Neural cell (in vitro differentiated cells): ENCODE data around the gene MMP14. TPM values are rescaled to one million over a fixed set of nuclear protein-coding genes. Genes with fewer than 3 reads are reported as not detected.

Experiments used
- H2AFZ ChIP-seq: fragments of 200-600, 300-800 bp; sonication (generic), shearing (Covaris generic); 2 replicates; pipeline ENCODE4 v1.6.0; 2014; ENCODE audit warnings: low read depth, mild to moderate bottlenecking, antibody characterized with exemption, low read length, moderate library complexity
- H3F3A ChIP-seq: fragments of 200-600 bp; shearing (Covaris generic); 2 replicates; pipeline ENCODE4 v1.6.1; 2016; ENCODE audit warnings: mild to moderate bottlenecking, moderate library complexity, mixed read lengths, antibody characterized with exemption, low read length; ENCODE audit not compliant: insufficient read depth, poor library complexity, severe bottlenecking
- H3K27ac ChIP-seq: fragments of 200-600, 300-800 bp; sonication (generic), shearing (Covaris generic); 2 replicates; pipeline ENCODE4 v1.5.1; 2014; ENCODE audit warnings: mild to moderate bottlenecking, low read length, moderate library complexity
- H3K27me3 ChIP-seq: fragments of 300-800, 200-600 bp; sonication (generic), shearing (Covaris generic); 2 replicates; pipeline ENCODE4 v1.6.0; 2014; ENCODE audit warnings: mild to moderate bottlenecking, low read depth, low read length, moderate library complexity; ENCODE audit not compliant: insufficient read depth
- H3K36me3 ChIP-seq: fragments of 300-800, 200-600 bp; sonication (generic), shearing (Covaris generic); 2 replicates; pipeline ENCODE4 v1.5.1; 2014; ENCODE audit warnings: mild to moderate bottlenecking, antibody characterized with exemption, low read length, moderate library complexity; ENCODE audit not compliant: insufficient read depth
- H3K4me2 ChIP-seq: fragments of 300-800, 200-600 bp; sonication (generic), shearing (Covaris generic); 2 replicates; pipeline ENCODE4 v1.6.0; 2014; ENCODE audit warnings: mild to moderate bottlenecking, low read length
- H3K4me3 ChIP-seq: fragments of 300-800, 200-600 bp; sonication (generic), shearing (Covaris generic); 2 replicates; pipeline ENCODE4 v1.5.1; 2014; ENCODE audit warnings: mild to moderate bottlenecking, low read length, moderate library complexity
- H3K79me2 ChIP-seq: fragments of 200-600 bp; shearing (Covaris generic); replicated peaks from 2 replicates; pipeline ENCODE4 v1.6.0; 2014; ENCODE audit warnings: mild to moderate bottlenecking, low read length, moderate library complexity; ENCODE audit not compliant: insufficient read depth
- H3K9ac ChIP-seq: fragments of 300-800, 200-600 bp; sonication (generic), shearing (Covaris generic); 2 replicates; pipeline ENCODE4 v1.6.1; 2016; ENCODE audit warnings: mild to moderate bottlenecking, low read length, mixed read lengths
- H3K9me2 ChIP-seq: fragments of 200-600 bp; shearing (Covaris generic); 2 replicates; pipeline ENCODE4 v1.6.1; 2016; ENCODE audit warnings: mild to moderate bottlenecking, low read length, mixed read lengths; ENCODE audit not compliant: insufficient read depth
- H3K9me3 ChIP-seq: fragments of 200-600, 300-800 bp; sonication (generic), shearing (Covaris generic); 2 replicates; pipeline ENCODE4 v1.6.1; 2016; ENCODE audit warnings: mild to moderate bottlenecking, mixed run types, low read length, moderate library complexity, mixed read lengths
- H4K20me1 ChIP-seq: fragments of 200-600 bp; shearing (Covaris generic); 2 replicates; pipeline ENCODE4 v1.6.1; 2016; ENCODE audit warnings: mild to moderate bottlenecking, mixed run types; ENCODE audit not compliant: insufficient read depth
- CTCF ChIP-seq: fragments of 450-650 bp; IDR thresholded peaks from 2 replicates; pipeline ENCODE4 v1.5.1; 2014; ENCODE audit warnings: antibody characterized with exemption, mild to moderate bottlenecking, moderate library complexity; ENCODE audit not compliant: poor library complexity, severe bottlenecking
- EP300 ChIP-seq: fragments of 450-650 bp; conservative IDR thresholded peaks from 2 replicates; pipeline ENCODE4 v1.6.1; 2014; ENCODE audit warnings: antibody characterized with exemption, mild to moderate bottlenecking, moderate library complexity; ENCODE audit not compliant: poor library complexity, severe bottlenecking
- EZH2 ChIP-seq: fragments of 200-600, 300-800 bp; shearing (Covaris generic), sonication (generic); IDR thresholded peaks from 2 replicates; pipeline ENCODE4 v1.6.1; 2014; ENCODE audit warnings: antibody characterized with exemption, low read length, borderline replicate concordance, mild to moderate bottlenecking; ENCODE audit not compliant: insufficient read depth, poor library complexity, severe bottlenecking
- MXI1 ChIP-seq: fragments of 450-650 bp; conservative IDR thresholded peaks from 2 replicates; pipeline ENCODE4 v1.6.1; 2014; ENCODE audit warnings: antibody characterized with exemption, mild to moderate bottlenecking; ENCODE audit not compliant: poor library complexity, severe bottlenecking
- REST ChIP-seq: IDR thresholded peaks from 2 replicates; pipeline ENCODE4 v1.6.1; 2012; ENCODE audit warnings: borderline replicate concordance
- SMC3 ChIP-seq: fragments of 450-650 bp; conservative IDR thresholded peaks from 2 replicates; pipeline ENCODE4 v1.6.1; 2014; ENCODE audit warnings: antibody characterized with exemption, mild to moderate bottlenecking, moderate library complexity; ENCODE audit not compliant: poor library complexity
- polyA plus RNA-seq: library from polyadenylated mRNA; depleted of rRNA; stranded (reverse); fragments of >200 nt; gene quantifications from 2 replicates; pipeline ENCODE4 v1.2.3, GENCODE V29; 2014

MMP14 gene
- polyA plus RNA-seq, 1 donor from 2014 or later, result 1.5 TPM

- H3K4me3 ChIP-seq, result peak overlapping the region; percentile 67
- no peaks in the 10 kb centered on the region for H3K9me3 ChIP-seq
- H3K79me2 ChIP-seq, result no peaks in the 10 kb centered on the region
- peak overlapping the region; percentile 32 for H3K9ac ChIP-seq
- H4K20me1 ChIP-seq, result no peaks in the 10 kb centered on the region
- H3K4me2 ChIP-seq, result no peak overlapping the region
- TF ChIP-seq CTCF (peak; percentile 58), EZH2 (no peak), EP300 (no peak), SMC3 (peak; percentile 14), MXI1 (no peak), REST (no peak)
- H3F3A ChIP-seq, result no peaks in the 10 kb centered on the region
- H3K36me3 ChIP-seq, result no peaks in the 10 kb centered on the region
- no peak overlapping the region for H3K27ac ChIP-seq
- H3K9me2 ChIP-seq, result no peaks in the 10 kb centered on the region
- no peak overlapping the region for H2AFZ ChIP-seq
- H3K27me3 ChIP-seq, result peaks cover 16% of the 10 kb centered on the region
These were observed 35.8 kb downstream of the MMP14 start for GRCh38 chr14:22872033-22872832.

- Histone ChIP-seq H3F3A (no peaks in the 10 kb centered on the region), H3K4me3 (no peak overlapping the region), H3K9ac (no peak overlapping the region), H3K27me3 (peaks cover 16% of the 10 kb centered on the region), H3K9me2 (no peaks in the 10 kb centered on the region), H3K36me3 (no peaks in the 10 kb centered on the region), H3K27ac (no peak overlapping the region), H4K20me1 (no peaks in the 10 kb centered on the region), H3K9me3 (no peaks in the 10 kb centered on the region), H3K79me2 (no peaks in the 10 kb centered on the region), H2AFZ (no peak overlapping the region), H3K4me2 (no peak overlapping the region)
- no peak for TF ChIP-seq EZH2
- no peak for TF ChIP-seq EP300
- TF ChIP-seq SMC3, result no peak
- TF ChIP-seq REST, result no peak
- peak; percentile 0 for TF ChIP-seq CTCF
These were observed 36.6 kb downstream of the MMP14 start for GRCh38 chr14:22872833-22873520.
